GM12878 (cell line): ENCODE results near the gene OR51B4.
"Not testable (repeated sequence)": the region's sequence is repeated elsewhere in the genome, so short reads cannot be mapped to it uniquely, and the experiment has no call there.

ENCODE experiments used
- CTCF ChIP-seq, 3 experiments: IDR thresholded peaks in 2 of 3; conservative IDR thresholded peaks in 1 of 3; 2 replicates each; pipeline ENCODE4 v1.5.1; 2011; ENCODE audit warnings: low read depth in 3 of 3, low read length in 3 of 3, mild to moderate bottlenecking in 3 of 3, control low read depth in 2 of 3, moderate library complexity in 2 of 3, inconsistent platforms in 1 of 3, mixed read lengths in 1 of 3; ENCODE audit not compliant: control insufficient read depth in 2 of 3, insufficient read depth in 1 of 3; ENCODE audit errors: extremely low read depth in 1 of 3
- EZH2 ChIP-seq: IDR thresholded peaks from 2 replicates; pipeline ENCODE4 v1.6.1; 2012; ENCODE audit warnings: low read depth, mild to moderate bottlenecking, control low read depth, inconsistent platforms, low read length, borderline replicate concordance; ENCODE audit not compliant: control insufficient read depth
- PBX3 ChIP-seq: IDR thresholded peaks from 2 replicates; pipeline ENCODE4 v1.6.1; 2011; ENCODE audit warnings: mild to moderate bottlenecking, low read depth, low read length, moderate library complexity; ENCODE audit not compliant: insufficient replicate concordance
- POLR2A ChIP-seq: IDR thresholded peaks from 2 replicates; pipeline ENCODE4 v1.6.1; 2011; ENCODE audit warnings: low read depth, mild to moderate bottlenecking, low read length
- RAD51 ChIP-seq: fragments of 450-650 bp; IDR thresholded peaks from 2 replicates; pipeline ENCODE4 v1.6.1; 2016; ENCODE audit warnings: moderate library complexity, mild to moderate bottlenecking, inconsistent platforms
- RB1 ChIP-seq: fragments of 450-650 bp; formaldehyde crosslinking; IDR thresholded peaks from 2 replicates; pipeline ENCODE4 v1.6.1; 2017; ENCODE audit warnings: mild to moderate bottlenecking, borderline replicate concordance
- REST ChIP-seq: IDR thresholded peaks from 2 replicates; pipeline ENCODE4 v1.6.1; 2012; ENCODE audit warnings: mild to moderate bottlenecking, low read depth, low read length
- SKIL ChIP-seq: fragments of 450-650 bp; IDR thresholded peaks from 2 replicates; pipeline ENCODE4 v1.6.1; 2017; ENCODE audit warnings: mild to moderate bottlenecking, low read depth, inconsistent platforms; ENCODE audit not compliant: poor library complexity, severe bottlenecking
- TCF12 ChIP-seq: IDR thresholded peaks from 2 replicates; pipeline ENCODE4 v1.6.1; 2011; ENCODE audit warnings: low read depth, mild to moderate bottlenecking, low read length
- TCF3 ChIP-seq: IDR thresholded peaks from 2 replicates; pipeline ENCODE4 v1.6.1; 2012; ENCODE audit warnings: low read depth, mild to moderate bottlenecking, low read length, borderline replicate concordance; ENCODE audit not compliant: insufficient read depth
- USF1 ChIP-seq: IDR thresholded peaks from 2 replicates; pipeline ENCODE4 v1.6.1; 2011; ENCODE audit warnings: borderline replicate concordance, low read depth, mild to moderate bottlenecking, moderate library complexity, mixed read lengths, low read length; ENCODE audit not compliant: insufficient read depth; ENCODE audit errors: extremely low read length

- not testable (repeated sequence) for TF ChIP-seq EZH2; USF1; RAD51; TCF3; CTCF (IDR thresholded peaks at IDR 0.05 in 2 of 3, conservative IDR thresholded peaks at IDR 0.05 in 1 of 3; ENCODE audit: control insufficient read depth in 2 of 3, extremely low read depth in 1 of 3, insufficient read depth in 1 of 3, low read depth in 3 of 3, low read length in 3 of 3); REST; SKIL; PBX3; POLR2A; RB1; TCF12
Measured at GRCh38 chr11:5254023-5254422, 47.7 kb downstream of the OR51B4 start.
